ENCODE data around the gene PRXL2A.

PRXL2A gene

DNA sequence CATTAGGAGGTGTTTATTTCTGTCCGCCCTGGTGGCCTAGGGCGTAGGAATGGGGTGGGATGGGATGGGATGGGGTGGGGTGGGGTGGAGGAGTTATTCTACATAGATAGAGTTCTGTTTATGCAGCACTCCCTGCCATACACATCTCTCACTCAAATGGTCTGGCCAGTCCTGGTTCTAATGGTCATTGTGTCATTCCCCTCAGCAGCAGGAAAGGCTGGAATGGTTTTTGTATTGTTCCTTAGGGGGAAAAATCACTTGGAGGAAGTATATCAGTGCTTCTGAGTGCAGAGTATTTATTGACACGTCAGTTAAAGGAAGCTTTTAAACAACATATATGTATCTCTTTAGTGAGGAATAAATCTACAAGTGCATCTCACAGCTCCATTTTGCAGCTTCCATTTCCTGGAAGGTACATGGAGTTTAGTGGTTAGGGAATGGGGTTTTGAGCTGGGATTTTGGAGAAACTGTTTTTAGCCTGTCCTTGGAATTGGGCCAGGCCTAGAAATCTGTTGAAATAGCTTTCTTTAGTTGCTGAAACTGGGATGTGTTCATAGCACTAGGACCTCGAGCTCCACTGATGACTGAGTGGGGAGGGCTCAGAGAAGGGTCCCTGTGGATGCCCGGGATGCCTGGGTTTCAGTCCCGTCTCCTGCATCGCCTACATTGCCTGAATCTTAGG lies 54.1 kb downstream of the PRXL2A start:
- Histone ChIP-seq H3K27ac (peak overlapping the region; percentile 56 to 83), H3K4me3 (peak overlapping the region; percentile 52)
- TF ChIP-seq, protein P1, sequence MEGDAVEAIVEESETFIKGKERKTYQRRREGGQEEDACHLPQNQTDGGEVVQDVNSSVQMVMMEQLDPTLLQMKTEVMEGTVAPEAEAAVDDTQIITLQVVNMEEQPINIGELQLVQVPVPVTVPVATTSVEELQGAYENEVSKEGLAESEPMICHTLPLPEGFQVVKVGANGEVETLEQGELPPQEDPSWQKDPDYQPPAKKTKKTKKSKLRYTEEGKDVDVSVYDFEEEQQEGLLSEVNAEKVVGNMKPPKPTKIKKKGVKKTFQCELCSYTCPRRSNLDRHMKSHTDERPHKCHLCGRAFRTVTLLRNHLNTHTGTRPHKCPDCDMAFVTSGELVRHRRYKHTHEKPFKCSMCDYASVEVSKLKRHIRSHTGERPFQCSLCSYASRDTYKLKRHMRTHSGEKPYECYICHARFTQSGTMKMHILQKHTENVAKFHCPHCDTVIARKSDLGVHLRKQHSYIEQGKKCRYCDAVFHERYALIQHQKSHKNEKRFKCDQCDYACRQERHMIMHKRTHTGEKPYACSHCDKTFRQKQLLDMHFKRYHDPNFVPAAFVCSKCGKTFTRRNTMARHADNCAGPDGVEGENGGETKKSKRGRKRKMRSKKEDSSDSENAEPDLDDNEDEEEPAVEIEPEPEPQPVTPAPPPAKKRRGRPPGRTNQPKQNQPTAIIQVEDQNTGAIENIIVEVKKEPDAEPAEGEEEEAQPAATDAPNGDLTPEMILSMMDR (IDR thresholded peaks at IDR 0.05): no peak
- no peak for DNase-seq (ENCODE audit: low spot score)

DNA sequence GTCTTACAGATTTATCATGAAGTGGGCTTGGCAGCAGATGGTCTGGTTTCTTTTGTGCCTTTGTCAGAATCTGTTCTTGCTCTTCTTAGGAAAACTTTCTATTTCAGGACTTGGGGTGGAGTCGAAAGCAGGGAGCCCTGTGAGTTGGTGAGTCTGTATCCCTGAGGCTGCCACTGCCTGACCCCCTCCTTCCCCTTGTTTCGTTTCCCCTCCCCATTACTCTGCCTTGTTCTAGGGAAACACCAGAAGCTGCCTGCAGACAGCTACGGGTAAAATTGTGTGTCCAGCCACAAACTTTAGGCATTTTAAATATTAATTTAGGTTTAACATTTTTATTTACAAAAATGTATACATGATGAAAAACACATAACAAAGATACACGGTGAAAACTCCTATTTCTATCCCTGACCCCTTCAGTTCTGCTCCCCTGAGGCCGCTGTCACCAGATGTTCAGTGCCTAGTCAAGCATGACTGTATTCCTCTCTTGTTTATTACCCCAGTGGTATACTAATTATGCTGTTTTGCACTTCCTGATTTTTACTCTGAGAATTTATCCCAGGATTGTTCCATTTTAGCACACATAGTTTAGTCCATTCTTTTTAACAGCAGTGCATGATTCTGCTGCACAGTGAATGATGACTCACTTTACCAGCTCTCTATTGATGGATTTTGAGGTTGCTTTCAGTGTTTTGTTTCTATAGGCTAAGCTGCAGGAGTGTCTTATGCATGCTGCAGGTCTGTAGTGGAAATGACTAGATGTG lies 54.8 kb downstream of the PRXL2A start:
- Histone ChIP-seq H3K27ac (peak overlapping the region; percentile 56 to 83), H3K4me3 (peak overlapping the region; percentile 52)
- DNase-seq (ENCODE audit: low spot score): no peak
- TF ChIP-seq, protein P1 (IDR thresholded peaks at IDR 0.05): no peak

DNA sequence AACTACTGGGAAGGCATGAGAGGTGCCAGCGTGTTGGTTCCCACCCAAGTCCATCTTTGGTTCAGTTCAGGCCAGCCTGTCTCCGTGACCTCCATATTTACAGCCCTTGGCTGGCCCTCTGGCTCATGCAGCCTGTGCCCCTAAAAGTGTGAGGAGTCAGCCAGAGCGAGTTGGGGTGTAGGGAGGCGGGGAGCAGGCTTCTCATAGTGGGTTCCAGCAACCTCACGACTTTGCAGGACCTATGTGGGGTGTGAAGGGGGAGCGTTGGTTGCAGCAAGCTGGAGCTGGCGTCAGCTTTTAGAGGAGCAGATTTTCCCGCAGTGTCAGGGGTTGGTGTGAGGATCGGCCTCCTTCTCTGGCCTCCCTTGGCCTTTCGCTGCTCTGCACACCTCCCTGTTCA lies 55.5 kb downstream of the PRXL2A start:
- no peak for DNase-seq (ENCODE audit: low spot score)
- Histone ChIP-seq H3K27ac (peak overlapping the region in 1 of 2 donors; percentile 83), H3K4me3 (peak overlapping the region; percentile 33)
- TF ChIP-seq, protein P1 (IDR thresholded peaks at IDR 0.05): no peak

DNA sequence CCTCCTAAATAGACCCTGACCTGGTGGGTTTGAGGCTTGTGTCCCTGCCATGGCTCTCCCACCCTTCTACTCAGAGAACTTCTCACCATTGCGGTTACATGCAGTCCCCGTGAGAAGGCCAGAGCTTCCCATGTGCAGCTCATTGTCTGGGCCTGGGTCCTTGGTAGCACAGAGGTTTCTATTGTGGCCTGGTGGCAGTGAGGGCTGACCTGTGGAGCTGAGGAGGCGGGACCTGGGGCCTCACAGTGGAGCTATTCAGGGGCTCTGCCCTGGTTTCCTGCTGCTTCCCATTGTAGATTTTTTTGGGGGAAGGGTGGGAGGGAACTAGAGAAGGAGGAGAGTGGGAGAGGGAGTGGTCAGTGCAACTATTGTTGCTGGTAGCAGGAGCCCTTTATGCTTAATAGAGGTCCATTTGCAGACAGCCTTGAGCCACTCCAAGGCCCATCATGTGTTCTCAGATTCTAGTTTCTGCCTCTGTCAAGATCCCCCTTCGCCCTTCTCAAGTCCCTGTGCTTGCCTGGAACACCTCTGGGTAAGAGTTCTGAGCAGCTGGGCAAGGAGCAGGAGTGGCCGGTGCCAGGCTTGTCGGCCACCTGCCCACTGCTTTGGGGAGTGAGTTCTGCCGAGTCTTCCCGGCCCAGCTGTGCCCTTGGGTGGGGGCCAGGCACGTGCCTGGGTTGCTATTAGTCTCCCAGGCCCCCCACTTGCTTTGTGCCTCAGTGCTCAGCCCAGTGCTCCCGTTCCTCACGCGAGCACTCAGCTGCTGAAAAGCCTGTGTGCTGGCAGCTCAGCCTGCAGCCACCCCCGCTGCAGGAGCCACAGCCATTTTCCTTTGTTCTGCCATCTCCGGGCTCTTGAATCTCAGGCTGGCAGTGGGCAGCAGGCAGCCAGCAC lies 56.5 kb downstream of the PRXL2A start:
- peak overlapping the region; percentile 36 to 83 for H3K27ac ChIP-seq
- peak overlapping the region; percentile 43 for H3K4me3 ChIP-seq
- TF ChIP-seq, protein P1 (IDR thresholded peaks at IDR 0.05): no peak
- no peak for DNase-seq (ENCODE audit: low spot score)

DNA sequence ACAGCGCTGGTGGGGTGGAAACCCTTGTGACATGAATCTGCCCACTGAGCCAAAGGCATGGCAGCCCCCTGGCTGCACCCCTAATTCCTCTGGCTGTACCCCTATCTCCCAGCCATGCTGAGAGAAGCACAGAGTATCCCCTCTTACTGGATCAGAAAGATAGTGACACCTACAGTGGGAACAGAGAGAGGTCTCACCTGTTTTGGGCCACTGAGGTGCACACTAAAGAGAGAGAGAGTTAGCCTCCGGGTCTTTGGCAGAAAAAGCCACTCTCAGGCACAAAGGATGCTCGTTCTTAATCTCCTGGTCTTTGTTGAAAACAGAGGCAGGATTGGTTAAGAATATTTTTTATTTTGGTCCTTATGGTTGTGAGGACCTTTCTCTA lies 57.1 kb downstream of the PRXL2A start:
- TF ChIP-seq, protein P1 (IDR thresholded peaks at IDR 0.05): no peak
- peak overlapping the region; percentile 28 to 83 for H3K27ac ChIP-seq
- peak overlapping the region; percentile 43 for H3K4me3 ChIP-seq
- no peak for DNase-seq (ENCODE audit: low spot score)

DNA sequence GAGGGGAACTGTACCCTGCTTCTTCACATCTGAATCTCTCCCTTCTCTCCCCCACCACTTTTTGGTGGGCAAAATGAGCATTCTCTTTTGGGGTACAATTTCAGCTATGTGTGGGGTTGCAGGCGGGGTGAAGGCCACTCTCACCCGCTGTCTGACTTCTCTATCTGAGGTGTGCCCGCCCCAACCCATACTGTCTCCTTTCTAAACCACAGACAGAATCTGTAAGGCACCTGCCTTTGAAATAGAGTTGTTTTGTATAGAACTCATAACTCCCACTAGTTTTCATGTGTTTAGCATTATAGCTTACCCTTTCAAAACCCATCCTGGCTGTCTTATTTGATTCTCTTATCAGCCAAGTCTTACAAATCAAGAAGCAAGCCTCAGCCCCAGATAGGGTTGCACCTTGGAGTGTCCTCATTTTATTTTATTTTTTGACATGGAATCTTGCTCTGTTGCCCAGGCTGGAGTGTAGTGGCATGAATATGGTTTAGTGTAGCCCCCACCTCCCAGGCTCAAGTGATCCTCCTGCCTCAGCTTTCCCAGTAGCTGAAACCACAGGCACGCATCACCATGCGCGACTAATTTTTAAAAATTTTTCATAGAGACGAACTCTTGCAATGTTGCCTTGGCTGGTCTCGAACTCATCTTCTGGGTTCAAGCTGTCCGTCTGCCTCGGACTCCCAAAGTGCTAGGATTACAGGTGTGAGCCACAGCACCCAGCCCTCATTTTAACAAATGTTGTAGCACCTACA lies 57.7 kb downstream of the PRXL2A start:
- Histone ChIP-seq H3K27ac (peak overlapping the region in 1 of 2 donors; percentile 83), H3K4me3 (no peak overlapping the region)
- no peak for DNase-seq (ENCODE audit: low spot score)
- TF ChIP-seq, protein P1 (IDR thresholded peaks at IDR 0.05): no peak
